Muscle layer of duodenum (tissue), 2 donors: ENCODE data around the gene HOXA9.
A peak's percentile ranks its signal among the peaks of the same experiment; 100 is the strongest.

Experiments used
- H3K27ac ChIP-seq: one replicate; pipeline ENCODE4 v1.7.0; 2013; ENCODE audit warnings: mild to moderate bottlenecking, low read length
- H3K27me3 ChIP-seq: one replicate; pipeline ENCODE4 v1.7.0; 2013; ENCODE audit warnings: low read depth, mild to moderate bottlenecking, control low read depth, low read length
- H3K36me3 ChIP-seq, 2 donors: one replicate each; pipeline ENCODE4 v1.7.0; 2013; ENCODE audit warnings: low read length in 2 of 2, control low read depth in 1 of 2, mild to moderate bottlenecking in 1 of 2; ENCODE audit not compliant: insufficient read depth in 2 of 2, control insufficient read depth in 1 of 2
- H3K4me1 ChIP-seq, 2 donors: one replicate each; pipeline ENCODE4 v1.7.0; 2013; ENCODE audit warnings: low read length in 2 of 2, mild to moderate bottlenecking in 2 of 2, control low read depth in 1 of 2, moderate library complexity in 1 of 2; ENCODE audit not compliant: insufficient read depth in 2 of 2, control insufficient read depth in 1 of 2
- H3K4me3 ChIP-seq, 2 donors: one replicate each; pipeline ENCODE4 v1.7.0; 2013; ENCODE audit warnings: low read length in 2 of 2, low read depth in 1 of 2, mild to moderate bottlenecking in 1 of 2
- H3K9me3 ChIP-seq, 2 donors: one replicate each; pipeline ENCODE4 v1.7.0; 2013; ENCODE audit warnings: low read length in 2 of 2, control low read depth in 1 of 2, mild to moderate bottlenecking in 1 of 2; ENCODE audit not compliant: control insufficient read depth in 1 of 2
- donor health status: healthy.

HOXA9 gene

DNA sequence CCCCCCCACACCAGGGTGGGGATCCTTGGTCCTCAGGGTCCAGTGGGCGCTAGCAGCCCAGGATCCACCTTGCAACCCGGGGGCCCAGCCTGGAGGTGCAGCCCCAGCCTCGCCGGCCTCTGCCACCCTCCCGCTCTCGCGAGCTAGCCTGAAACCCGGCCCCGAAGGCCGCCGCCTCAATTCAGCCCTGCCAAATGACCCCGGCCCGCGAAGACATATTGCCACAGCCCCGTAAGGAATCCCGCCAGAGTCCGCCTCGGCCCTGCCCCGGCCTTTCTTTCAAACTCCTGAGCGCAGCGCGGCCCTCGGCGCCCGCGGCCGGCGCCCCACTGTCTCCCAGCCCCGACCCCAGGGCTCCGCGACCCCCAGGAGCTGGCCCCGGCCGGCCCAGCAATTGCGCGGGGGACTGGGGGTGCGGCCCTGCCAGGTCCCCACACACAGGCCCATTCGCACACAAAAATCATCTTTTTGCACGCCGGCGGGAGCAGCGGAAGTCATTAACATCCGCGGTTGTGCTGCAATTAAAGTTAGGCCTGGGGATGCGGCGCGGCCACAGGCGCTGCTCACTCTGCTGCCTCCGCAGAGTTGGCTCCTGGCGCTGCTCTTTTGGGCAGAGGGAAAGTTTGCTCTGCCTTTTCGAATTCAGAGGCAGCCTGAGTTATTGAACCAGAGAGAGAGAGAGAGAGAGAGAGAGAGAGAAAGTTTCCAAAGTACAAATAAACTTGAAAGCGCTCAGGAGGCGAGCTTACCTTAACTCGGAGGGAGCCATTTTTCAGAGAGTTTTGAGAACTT, 25.8 kb downstream of the HOXA9 start:
- H3K4me3 ChIP-seq: peak overlapping the region; percentile 83 to 91
- H3K27ac ChIP-seq: peak overlapping the region; percentile 97
- peaks cover 2% of the 10 kb centered on the region for H3K27me3 ChIP-seq

DNA sequence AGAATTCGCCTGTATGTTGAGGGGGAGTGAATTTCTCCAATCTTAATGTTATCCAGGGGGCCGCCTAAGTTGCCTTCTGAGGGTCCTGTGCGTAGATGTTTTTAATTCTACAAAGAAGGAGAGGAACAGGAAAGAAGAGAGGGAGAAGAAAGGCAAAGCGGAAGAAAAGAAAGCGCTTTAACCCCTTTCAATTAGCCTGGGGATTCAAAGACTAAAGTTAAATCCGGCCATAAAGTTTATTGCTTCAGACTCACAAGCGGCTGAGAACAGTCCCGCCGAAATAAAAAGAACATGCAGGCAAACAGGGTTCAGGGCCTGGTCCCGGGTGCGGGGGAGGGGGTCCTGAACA, 26.4 kb downstream of the HOXA9 start:
- Histone ChIP-seq H3K27me3 (no peaks in the 10 kb centered on the region), H3K9me3 (no peaks in the 10 kb centered on the region), H3K4me3 (peak overlapping the region; percentile 83 to 91), H3K27ac (peak overlapping the region; percentile 97), H3K36me3 (no peaks in the 10 kb centered on the region), H3K4me1 (peaks cover 26 to 27% of the 10 kb centered on the region in 2 donors)

More for the DNA sequence above, 25.8 kb downstream of the HOXA9 start:
- Histone ChIP-seq H3K9me3 (no peaks in the 10 kb centered on the region), H3K4me1 (peaks cover 21 to 24% of the 10 kb centered on the region in 2 donors), H3K36me3 (no peaks in the 10 kb centered on the region)

DNA sequence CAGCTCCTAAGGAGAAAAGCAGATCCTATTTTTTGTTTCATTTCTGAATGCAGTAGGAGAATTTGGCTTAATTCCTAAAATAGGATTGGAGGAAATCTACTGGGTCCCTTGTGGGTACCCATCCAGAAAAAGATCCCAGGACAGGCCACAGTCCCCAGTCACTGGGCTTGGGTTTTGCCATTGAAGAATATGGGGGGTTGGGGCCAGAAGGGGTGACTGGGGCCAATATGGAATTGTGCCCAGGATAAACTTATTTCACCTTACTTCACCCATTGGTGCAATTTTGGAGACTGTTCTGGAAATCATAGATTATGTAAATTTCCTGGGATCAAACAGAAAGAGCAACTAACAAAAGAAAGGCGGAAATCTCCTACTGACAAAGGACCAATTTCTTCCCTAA, 26.9 kb downstream of the HOXA9 start:
- no peaks in the 10 kb centered on the region for H3K36me3 ChIP-seq
- H3K9me3 ChIP-seq: no peaks in the 10 kb centered on the region
- H3K27ac ChIP-seq: peak overlapping the region; percentile 97
- H3K27me3 ChIP-seq: no peaks in the 10 kb centered on the region
- H3K4me1 ChIP-seq: peaks cover 29 to 32% of the 10 kb centered on the region in 2 donors
- peak overlapping the region; percentile 83 to 91 for H3K4me3 ChIP-seq

DNA sequence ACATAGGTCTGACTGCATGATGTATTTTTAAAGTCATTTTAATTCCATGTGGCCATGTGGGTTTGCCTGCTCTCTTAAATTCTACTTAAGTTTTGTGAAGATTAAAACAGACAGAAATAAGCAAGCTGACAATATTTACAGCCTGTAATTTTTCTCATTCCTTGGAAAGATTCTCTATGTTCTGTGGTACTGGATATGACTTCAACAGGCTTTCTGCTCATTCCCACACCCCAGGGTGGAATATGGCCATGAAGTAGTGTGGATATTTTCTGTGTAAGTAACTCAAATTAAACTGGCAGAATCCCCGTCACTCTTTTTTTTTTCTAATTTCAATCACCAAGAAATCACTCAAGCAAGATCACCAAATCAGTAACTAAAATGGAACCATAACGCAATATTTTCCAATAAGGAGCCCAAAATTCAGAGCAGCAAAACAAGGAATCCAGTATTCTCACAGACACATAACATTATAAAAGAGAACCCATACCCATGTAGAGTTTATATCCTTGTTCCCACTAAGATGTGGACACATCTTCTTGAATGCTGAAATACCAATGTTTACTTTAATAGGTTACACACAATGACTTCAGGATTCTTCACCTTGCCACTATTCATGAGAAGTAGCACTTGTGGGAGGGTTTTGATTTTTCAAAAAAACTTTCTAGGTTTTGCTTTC, 27.6 kb downstream of the HOXA9 start:
- Histone ChIP-seq H3K4me3 (peak overlapping the region; percentile 83 to 91), H3K36me3 (no peaks in the 10 kb centered on the region), H3K9me3 (no peaks in the 10 kb centered on the region), H3K4me1 (peaks cover 32 to 36% of the 10 kb centered on the region in 2 donors), H3K27me3 (no peaks in the 10 kb centered on the region), H3K27ac (peak overlapping the region; percentile 97)

DNA sequence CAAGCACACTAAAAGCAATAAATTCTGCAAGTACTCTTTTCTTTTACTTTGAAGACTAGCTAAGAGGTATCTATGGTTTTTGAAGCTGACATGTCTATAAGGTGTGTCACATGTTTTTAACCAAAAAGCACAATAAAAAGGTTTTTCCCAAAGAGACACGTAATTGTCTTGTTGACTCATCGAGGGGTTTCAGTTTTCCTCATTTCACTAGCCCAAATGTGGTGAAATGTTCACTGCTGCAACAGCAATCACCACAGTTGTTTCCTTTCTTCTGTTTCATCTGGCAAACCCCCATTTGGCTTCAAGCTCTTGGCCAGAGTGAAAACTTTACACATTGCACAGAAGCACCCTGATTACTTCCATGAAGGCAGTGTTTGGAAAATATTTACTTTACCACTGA, 30.9 kb downstream of the HOXA9 start:
- Histone ChIP-seq H3K9me3 (no peaks in the 10 kb centered on the region), H3K36me3 (no peaks in the 10 kb centered on the region), H3K4me1 (peaks cover 29 to 39% of the 10 kb centered on the region in 2 donors), H3K4me3 (no peak overlapping the region), H3K27me3 (no peaks in the 10 kb centered on the region), H3K27ac (peak overlapping the region; percentile 61)

DNA sequence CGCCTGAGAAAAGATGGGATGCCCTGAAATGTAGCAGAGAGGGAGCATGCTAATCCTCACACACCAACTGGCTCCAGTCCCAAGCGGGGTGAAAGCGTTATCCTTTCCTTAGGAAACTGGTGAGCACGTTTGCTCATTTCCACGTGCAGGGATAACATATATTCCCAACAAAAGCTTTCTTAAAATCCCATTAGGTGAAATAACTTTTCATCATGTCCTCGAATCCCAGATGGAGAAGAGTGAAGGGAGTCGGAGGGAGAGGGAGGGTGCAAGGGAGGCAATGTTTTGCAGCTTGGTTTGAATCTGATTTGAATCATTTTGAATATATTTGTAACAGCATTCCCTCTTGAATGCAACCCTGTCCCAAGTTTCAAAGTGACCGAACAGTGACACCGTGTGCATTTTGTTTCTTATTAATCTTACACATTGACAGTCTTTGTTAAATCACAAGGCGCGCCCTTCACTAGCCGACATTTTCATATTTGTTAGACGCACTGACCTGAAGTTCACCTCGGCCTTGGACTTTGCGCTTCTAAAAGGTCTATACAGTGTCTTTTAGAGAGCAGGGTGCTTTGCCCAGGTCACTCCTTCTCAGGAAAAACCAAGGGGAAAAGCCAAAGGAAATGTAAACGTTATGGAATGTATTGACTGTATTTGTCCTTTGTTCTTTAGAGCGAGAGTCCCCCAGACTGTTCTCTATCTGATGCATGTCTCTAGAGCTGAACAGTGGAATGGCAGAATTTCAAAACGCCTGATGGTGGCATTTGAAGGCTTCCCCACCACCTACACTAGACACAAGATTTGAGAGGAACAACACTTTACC, 31.7 kb downstream of the HOXA9 start:
- Histone ChIP-seq H3K27me3 (no peaks in the 10 kb centered on the region), H3K27ac (peak overlapping the region; percentile 61), H3K36me3 (no peaks in the 10 kb centered on the region), H3K4me1 (peaks cover 29 to 43% of the 10 kb centered on the region in 2 donors), H3K4me3 (no peak overlapping the region), H3K9me3 (no peaks in the 10 kb centered on the region)

DNA sequence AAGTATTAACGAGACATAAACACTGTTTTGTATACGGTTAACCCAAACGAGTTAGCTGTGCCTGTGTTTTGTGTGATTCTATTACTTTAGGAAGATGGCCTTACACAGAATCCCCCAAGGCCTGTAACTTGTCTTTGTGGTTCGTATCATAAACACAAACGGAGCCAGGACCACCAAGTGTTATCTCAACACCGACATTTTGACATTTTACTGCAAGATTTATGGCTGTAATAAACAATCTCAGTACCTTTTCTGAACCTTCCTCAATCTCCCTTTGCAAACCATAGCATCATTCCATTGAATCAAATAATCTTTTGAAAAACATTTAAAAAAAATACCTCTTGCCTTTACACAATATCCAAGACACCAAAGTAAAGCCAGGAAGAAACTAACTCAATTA, 32.4 kb downstream of the HOXA9 start:
- Histone ChIP-seq H3K4me3 (no peak overlapping the region), H3K27ac (peak overlapping the region; percentile 61), H3K4me1 (peaks cover 29 to 45% of the 10 kb centered on the region in 2 donors), H3K9me3 (no peaks in the 10 kb centered on the region), H3K27me3 (no peaks in the 10 kb centered on the region), H3K36me3 (no peaks in the 10 kb centered on the region)

DNA sequence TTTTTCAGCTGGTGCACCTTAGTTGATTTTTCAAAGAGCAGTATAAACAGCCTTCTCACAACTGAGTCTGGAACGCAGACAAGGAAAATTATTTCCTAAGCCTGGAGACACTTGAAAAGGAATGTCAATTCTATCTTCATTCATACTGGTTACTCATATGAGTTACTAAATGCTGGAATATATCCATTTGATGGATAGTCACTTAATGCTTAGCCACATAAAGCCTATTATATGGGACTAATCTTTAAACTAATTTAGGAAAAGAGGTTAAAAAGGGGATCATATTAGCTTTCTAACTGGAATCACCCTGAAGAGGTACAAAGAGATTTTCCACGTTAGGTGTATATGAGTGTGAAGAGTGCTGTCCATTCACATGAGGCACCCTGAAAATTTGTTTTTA, 33.1 kb downstream of the HOXA9 start:
- Histone ChIP-seq H3K27me3 (no peaks in the 10 kb centered on the region), H3K4me1 (peaks cover 30 to 52% of the 10 kb centered on the region in 2 donors), H3K27ac (no peak overlapping the region)

DNA sequence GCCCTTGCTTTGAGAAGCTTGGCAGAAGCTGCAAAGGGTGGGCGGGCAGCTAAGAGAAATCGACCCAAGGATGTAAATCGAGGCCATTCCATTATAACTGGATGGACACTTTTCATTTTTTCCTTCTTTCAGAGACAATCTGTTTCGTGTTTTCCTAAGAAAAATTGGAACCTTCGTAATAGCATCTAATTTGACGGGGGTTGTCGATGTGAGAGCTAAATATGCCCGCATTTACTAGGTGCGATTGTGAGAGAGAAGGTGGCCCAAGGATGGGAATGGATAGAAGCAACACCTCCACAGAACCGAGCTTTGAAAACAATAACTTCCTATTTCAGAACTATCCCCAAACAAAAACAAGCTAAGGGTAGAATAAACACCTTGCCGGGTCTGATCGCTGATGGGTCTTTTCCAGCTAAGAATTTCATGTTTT, 33.9 kb downstream of the HOXA9 start:
- Histone ChIP-seq H3K27me3 (no peaks in the 10 kb centered on the region), H3K4me1 (peaks cover 38 to 60% of the 10 kb centered on the region in 2 donors), H3K36me3 (no peaks in the 10 kb centered on the region), H3K9me3 (no peaks in the 10 kb centered on the region), H3K27ac (peak overlapping the region; percentile 86), H3K4me3 (peak overlapping the region; percentile 64 to 70)

More for the DNA sequence above, 33.1 kb downstream of the HOXA9 start:
- Histone ChIP-seq H3K9me3 (no peaks in the 10 kb centered on the region), H3K4me3 (no peak overlapping the region), H3K36me3 (no peaks in the 10 kb centered on the region)

DNA sequence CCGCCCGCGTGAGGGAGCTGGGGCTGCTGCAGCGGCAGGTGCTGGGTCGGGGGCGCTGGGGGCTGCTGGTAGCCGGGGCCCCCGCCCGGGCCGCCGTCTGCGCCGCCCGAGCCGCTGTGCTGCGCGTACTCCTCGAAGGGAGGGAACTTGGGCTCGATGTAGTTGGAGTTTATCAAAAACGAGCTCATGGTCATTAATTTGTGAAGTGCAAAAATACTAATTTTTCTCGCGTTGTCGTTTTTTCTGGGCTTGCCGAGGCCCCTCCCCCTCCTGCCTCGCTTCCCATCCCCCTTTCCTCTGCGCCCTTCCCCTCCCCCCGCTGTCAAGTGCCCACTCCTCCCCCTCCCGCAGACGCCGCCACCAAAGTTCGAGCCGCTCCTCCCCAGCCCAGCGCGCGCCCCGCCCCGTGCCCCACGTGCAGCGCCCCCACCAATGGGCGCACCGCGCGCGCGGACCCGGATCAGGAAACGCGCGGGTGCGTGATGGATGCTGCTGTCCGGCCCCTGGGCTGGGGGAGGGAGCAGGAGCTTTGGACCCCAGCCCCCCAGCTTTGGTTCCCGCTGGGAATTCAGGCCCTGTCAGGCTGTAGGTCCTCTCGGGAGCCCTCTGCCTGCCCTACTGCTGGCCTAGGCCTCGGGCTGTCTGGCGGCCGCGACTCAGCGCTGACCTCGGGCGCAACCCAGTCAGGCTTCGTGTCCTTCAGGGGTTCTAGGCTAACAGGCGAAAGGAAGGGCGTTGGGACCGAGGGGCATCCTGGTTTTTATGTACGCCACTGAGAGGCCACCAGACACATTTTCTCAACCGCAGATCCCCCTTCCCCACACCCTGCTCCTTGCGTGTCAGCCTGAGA, 34.6 kb downstream of the HOXA9 start, which contains the start of gene HOXA4:
TSS of gene HOXA4 (minus strand) at position 218 of the 850 bp plus-strand sequence. CDS start at position 194, 24 bp downstream.
- H3K4me1 ChIP-seq: peaks cover 34 to 57% of the 10 kb centered on the region in 2 donors
- H3K36me3 ChIP-seq: no peaks in the 10 kb centered on the region
- H3K27me3 ChIP-seq: no peaks in the 10 kb centered on the region
- H3K27ac ChIP-seq: peak within 1 kb of the TSS; percentile 86
- H3K4me3 ChIP-seq: peak within 1 kb of the TSS; percentile 64 to 70
- no peaks in the 10 kb centered on the region for H3K9me3 ChIP-seq
